ENCODE data around the gene AGAP1.

DNA sequence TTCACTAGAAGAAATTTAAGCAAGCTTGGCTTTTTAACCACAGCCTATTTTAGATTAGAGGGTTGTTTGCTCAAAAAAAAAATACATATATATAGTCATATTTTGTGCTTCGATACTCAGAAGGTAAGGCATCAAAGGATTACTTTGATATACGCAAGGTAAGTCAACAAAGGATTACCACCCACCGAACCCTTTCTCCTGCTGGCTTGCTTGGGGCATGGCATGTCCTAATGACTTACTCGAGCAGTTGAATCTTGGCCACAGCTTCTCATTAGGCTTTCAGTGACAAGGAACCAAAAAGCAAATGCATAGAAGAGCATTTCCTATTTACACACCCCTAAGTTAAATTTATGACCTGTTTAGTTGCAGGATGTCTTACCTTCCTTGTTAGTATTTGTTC is 295.7 kb downstream of the AGAP1 start:
- no peak for TF ChIP-seq POLR2A (IDR thresholded peaks at IDR 0.05)
- TF ChIP-seq, protein P1, sequence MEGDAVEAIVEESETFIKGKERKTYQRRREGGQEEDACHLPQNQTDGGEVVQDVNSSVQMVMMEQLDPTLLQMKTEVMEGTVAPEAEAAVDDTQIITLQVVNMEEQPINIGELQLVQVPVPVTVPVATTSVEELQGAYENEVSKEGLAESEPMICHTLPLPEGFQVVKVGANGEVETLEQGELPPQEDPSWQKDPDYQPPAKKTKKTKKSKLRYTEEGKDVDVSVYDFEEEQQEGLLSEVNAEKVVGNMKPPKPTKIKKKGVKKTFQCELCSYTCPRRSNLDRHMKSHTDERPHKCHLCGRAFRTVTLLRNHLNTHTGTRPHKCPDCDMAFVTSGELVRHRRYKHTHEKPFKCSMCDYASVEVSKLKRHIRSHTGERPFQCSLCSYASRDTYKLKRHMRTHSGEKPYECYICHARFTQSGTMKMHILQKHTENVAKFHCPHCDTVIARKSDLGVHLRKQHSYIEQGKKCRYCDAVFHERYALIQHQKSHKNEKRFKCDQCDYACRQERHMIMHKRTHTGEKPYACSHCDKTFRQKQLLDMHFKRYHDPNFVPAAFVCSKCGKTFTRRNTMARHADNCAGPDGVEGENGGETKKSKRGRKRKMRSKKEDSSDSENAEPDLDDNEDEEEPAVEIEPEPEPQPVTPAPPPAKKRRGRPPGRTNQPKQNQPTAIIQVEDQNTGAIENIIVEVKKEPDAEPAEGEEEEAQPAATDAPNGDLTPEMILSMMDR (IDR thresholded peaks at IDR 0.05): no peak

Measured in thyroid gland (tissue), 4 donors.